Ishikawa (cell line): ENCODE data around the gene CD300E.

Source experiments
- EGR1 ChIP-seq: IDR thresholded peaks from 2 replicates; pipeline ENCODE4 v1.6.1; 2012
- MAX ChIP-seq: IDR thresholded peaks from 2 replicates; pipeline ENCODE4 v1.6.1; 2012
- NFIC ChIP-seq: IDR thresholded peaks from 2 replicates; pipeline ENCODE4 v1.6.1; 2012
- RAD21 ChIP-seq: IDR thresholded peaks from 2 replicates; pipeline ENCODE4 v1.6.1; 2012; ENCODE audit warnings: low read depth
- USF1 ChIP-seq: IDR thresholded peaks from 2 replicates; pipeline ENCODE4 v1.6.1; 2012
- YY1 ChIP-seq: IDR thresholded peaks from 2 replicates; pipeline ENCODE4 v1.6.1; 2012; ENCODE audit warnings: low read depth

- TF ChIP-seq USF1: no peak
- TF ChIP-seq MAX: no peak
- TF ChIP-seq EGR1: no peak
- TF ChIP-seq YY1: no peak
- TF ChIP-seq RAD21: no peak
- TF ChIP-seq NFIC: no peak
These were observed 28.5 kb upstream of the CD300E start for GRCh38 chr17:74652020-74652419.
